ENCODE results near the gene AANAT.

AANAT gene

GRCh38 chr17:76501827-76502307 is 34.5 kb downstream of the AANAT start:
- Histone ChIP-seq H3K36me3 (ENCODE audit: insufficient read depth, low read length) (no peaks in the 10 kb centered on the region), H3K27me3 (ENCODE audit: insufficient read depth, low read length, poor library complexity, severe bottlenecking) (no peaks in the 10 kb centered on the region), H3K4me2 (ENCODE audit: low read depth, low read length, poor library complexity, severe bottlenecking) (peak overlapping the region; percentile 70), H3K4me1 (ENCODE audit: insufficient read depth, low read length, poor library complexity, severe bottlenecking) (peaks cover 35% of the 10 kb centered on the region), H2AFZ (ENCODE audit: low read length) (peak overlapping the region; percentile 11; the same call in 1 of the 2 replicates), H3K9ac (ENCODE audit: low read depth, low read length, poor library complexity, severe bottlenecking) (peak overlapping the region; percentile 43), H3K9me3 (ENCODE audit: insufficient read depth, low read depth, low read length) (no peaks in the 10 kb centered on the region), H3F3A (ENCODE audit: low read depth) (no peaks in the 10 kb centered on the region), H3K9me2 (replicated peaks; ENCODE audit: low read depth, low read length) (no peaks in the 10 kb centered on the region), H3K4me3 (ENCODE audit: low read length, poor library complexity, severe bottlenecking) (peak overlapping the region; percentile 81), H4K20me1 (ENCODE audit: insufficient read depth, low read length, poor library complexity, severe bottlenecking) (no peaks in the 10 kb centered on the region), H3K79me2 (ENCODE audit: insufficient read depth, low read length) (no peaks in the 10 kb centered on the region)
- no peak for TF ChIP-seq EZH2phosphoT487 (IDR thresholded peaks at IDR 0.05; ENCODE audit: borderline replicate concordance)
- no peak for TF ChIP-seq CTCF (conservative IDR thresholded peaks at IDR 0.05; ENCODE audit: low read length)

GRCh38 chr17:76502341-76503211 is 35.2 kb downstream of the AANAT start:
- Histone ChIP-seq H3K9me2 (replicated peaks; ENCODE audit: low read depth, low read length) (no peaks in the 10 kb centered on the region), H3K9me3 (ENCODE audit: insufficient read depth, low read depth, low read length) (no peaks in the 10 kb centered on the region), H2AFZ (ENCODE audit: low read length) (no peak overlapping the region), H3K4me1 (ENCODE audit: insufficient read depth, low read length, poor library complexity, severe bottlenecking) (peaks cover 37% of the 10 kb centered on the region), H3F3A (ENCODE audit: low read depth) (no peaks in the 10 kb centered on the region), H3K9ac (ENCODE audit: low read depth, low read length, poor library complexity, severe bottlenecking) (no peak overlapping the region), H3K36me3 (ENCODE audit: insufficient read depth, low read length) (no peaks in the 10 kb centered on the region), H3K27me3 (ENCODE audit: insufficient read depth, low read length, poor library complexity, severe bottlenecking) (no peaks in the 10 kb centered on the region), H3K79me2 (ENCODE audit: insufficient read depth, low read length) (no peaks in the 10 kb centered on the region), H4K20me1 (ENCODE audit: insufficient read depth, low read length, poor library complexity, severe bottlenecking) (no peaks in the 10 kb centered on the region), H3K4me3 (ENCODE audit: low read length, poor library complexity, severe bottlenecking) (no peak overlapping the region), H3K4me2 (ENCODE audit: low read depth, low read length, poor library complexity, severe bottlenecking) (peak overlapping the region; percentile 70)
- TF ChIP-seq CTCF (conservative IDR thresholded peaks at IDR 0.05; ENCODE audit: low read length) (no peak), EZH2phosphoT487 (IDR thresholded peaks at IDR 0.05; ENCODE audit: borderline replicate concordance) (no peak)

- H3K36me3 ChIP-seq (ENCODE audit: insufficient read depth, low read length): no peaks in the 10 kb centered on the region
- H3K9me2 ChIP-seq (replicated peaks; ENCODE audit: low read depth, low read length): no peaks in the 10 kb centered on the region
- no peak for TF ChIP-seq EZH2phosphoT487 (IDR thresholded peaks at IDR 0.05; ENCODE audit: borderline replicate concordance)
- TF ChIP-seq CTCF (conservative IDR thresholded peaks at IDR 0.05; ENCODE audit: low read length): peak; percentile 45
- no peaks in the 10 kb centered on the region for H4K20me1 ChIP-seq (ENCODE audit: insufficient read depth, low read length, poor library complexity, severe bottlenecking)
- H3K79me2 ChIP-seq (ENCODE audit: insufficient read depth, low read length): no peaks in the 10 kb centered on the region
- H3K4me1 ChIP-seq (ENCODE audit: insufficient read depth, low read length, poor library complexity, severe bottlenecking): peaks cover 35% of the 10 kb centered on the region
- H3F3A ChIP-seq (ENCODE audit: low read depth): no peaks in the 10 kb centered on the region
- H3K4me2 ChIP-seq (ENCODE audit: low read depth, low read length, poor library complexity, severe bottlenecking): no peak overlapping the region
- no peak overlapping the region for H3K9ac ChIP-seq (ENCODE audit: low read depth, low read length, poor library complexity, severe bottlenecking)
- H3K27me3 ChIP-seq (ENCODE audit: insufficient read depth, low read length, poor library complexity, severe bottlenecking): no peaks in the 10 kb centered on the region
- no peaks in the 10 kb centered on the region for H3K9me3 ChIP-seq (ENCODE audit: insufficient read depth, low read depth, low read length)
- no peak overlapping the region for H3K4me3 ChIP-seq (ENCODE audit: low read length, poor library complexity, severe bottlenecking)
- no peak overlapping the region for H2AFZ ChIP-seq (ENCODE audit: low read length)
Observed at GRCh38 chr17:76504117-76504516, 36.7 kb downstream of the AANAT start.
